CD14-positive monocyte (primary cell): Measurements from ENCODE around the gene SMYD3. TPM values are rescaled to one million over a fixed set of nuclear protein-coding genes. Genes with fewer than 3 reads are reported as not detected.

ENCODE experiments used
- DNase-seq, 3 donors: peaks; one replicate each; pipeline ENCODE4 v3.0.0-alpha.2; 2011 to 2022
- H2AFZ ChIP-seq: 2 replicates; pipeline ENCODE4 v1.6.0; 2012; ENCODE audit warnings: mild to moderate bottlenecking, low read depth, low read length, inconsistent platforms; ENCODE audit not compliant: insufficient read depth, poor library complexity, severe bottlenecking
- H3K27ac ChIP-seq, 2 donors: 1 replicate in 1 of 2; 2 replicates in 1 of 2; pipeline ENCODE4 v1.5.1; 2012 to 2013; ENCODE audit warnings: low read length in 2 of 2, control low read depth in 1 of 2, inconsistent platforms in 1 of 2, low read depth in 1 of 2, mild to moderate bottlenecking in 1 of 2
- H3K27me3 ChIP-seq, 2 donors: one replicate each; pipeline versions ENCODE4 v1.6.0 to v1.6.1; 2011 to 2013; ENCODE audit warnings: low read length in 2 of 2; ENCODE audit not compliant: control insufficient read depth in 2 of 2, insufficient read depth in 2 of 2
- H3K36me3 ChIP-seq, 2 donors: replicated peaks in 1 of 2; 1 replicate in 1 of 2; 2 replicates in 1 of 2; pipeline versions ENCODE4 v1.5.1 to v1.6.1; 2012 to 2013; ENCODE audit warnings: low read length in 2 of 2, control low read depth in 1 of 2, inconsistent platforms in 1 of 2, mild to moderate bottlenecking in 1 of 2; ENCODE audit not compliant: insufficient read depth in 2 of 2, control insufficient read depth in 1 of 2
- H3K4me1 ChIP-seq, 2 donors: 1 replicate in 1 of 2; 2 replicates in 1 of 2; pipeline versions ENCODE4 v1.5.1 to v1.6.1; 2012 to 2013; ENCODE audit warnings: low read length in 2 of 2, control low read depth in 1 of 2, inconsistent platforms in 1 of 2, mild to moderate bottlenecking in 1 of 2, moderate library complexity in 1 of 2; ENCODE audit not compliant: insufficient read depth in 2 of 2, control insufficient read depth in 1 of 2
- H3K4me2 ChIP-seq: replicated peaks from 2 replicates; pipeline ENCODE3; 2012; ENCODE audit warnings: low read length, moderate library complexity, mild to moderate bottlenecking; ENCODE audit not compliant: poor library complexity, severe bottlenecking; ENCODE audit errors: extremely low read depth
- H3K4me3 ChIP-seq, 3 experiments: fragments of 200-600 bp in 1 of 3; sonication (generic) in 1 of 3; replicated peaks in 1 of 3; 1 replicate in 2 of 3; 2 replicates in 1 of 3; pipeline ENCODE4 v1.5.1; 2011 to 2013; ENCODE audit warnings: low read length in 3 of 3, mild to moderate bottlenecking in 3 of 3, control low read depth in 2 of 3, low read depth in 2 of 3, inconsistent platforms in 1 of 3, moderate library complexity in 1 of 3
- H3K79me2 ChIP-seq: 2 replicates; pipeline ENCODE4 v1.6.0; 2012; ENCODE audit warnings: mild to moderate bottlenecking, control low read depth, inconsistent platforms, low read length, moderate library complexity; ENCODE audit not compliant: insufficient read depth
- H3K9ac ChIP-seq: 2 replicates; pipeline ENCODE4 v1.6.0; 2017; ENCODE audit warnings: low read length, mild to moderate bottlenecking; ENCODE audit not compliant: insufficient read depth, poor library complexity, severe bottlenecking
- H3K9me3 ChIP-seq, 2 donors: replicated peaks in 1 of 2; 1 replicate in 1 of 2; 2 replicates in 1 of 2; pipeline versions ENCODE4 v1.5.1 to v1.6.1; 2012 to 2013; ENCODE audit warnings: low read length in 2 of 2, control low read depth in 1 of 2; ENCODE audit not compliant: control insufficient read depth in 1 of 2, insufficient read depth in 1 of 2
- H4K20me1 ChIP-seq: 2 replicates; pipeline ENCODE4 v1.6.0; 2012; ENCODE audit warnings: mild to moderate bottlenecking, low read length, control low read depth, moderate library complexity; ENCODE audit not compliant: insufficient read depth
- H3K27ac Mint-ChIP-seq, 7 donors: one replicate each; pipeline ENCODE4 v1.8.0; 2020; ENCODE audit warnings: mild to moderate bottlenecking in 7 of 7, mixed read lengths in 7 of 7, moderate library complexity in 6 of 7, inconsistent platforms in 2 of 7
- H3K27me3 Mint-ChIP-seq, 3 donors: one replicate each; pipeline ENCODE4 v1.8.0; 2021 to 2022; ENCODE audit warnings: low read depth in 3 of 3, mild to moderate bottlenecking in 3 of 3, mixed read lengths in 3 of 3, moderate library complexity in 3 of 3, inconsistent platforms in 1 of 3
- H3K36me3 Mint-ChIP-seq, 2 donors: one replicate each; pipeline ENCODE4 v1.8.0; 2020; ENCODE audit warnings: mixed read lengths in 2 of 2, inconsistent platforms in 1 of 2, mild to moderate bottlenecking in 1 of 2
- H3K4me1 Mint-ChIP-seq: one replicate; pipeline ENCODE4 v1.8.0; 2020; ENCODE audit warnings: mild to moderate bottlenecking, mixed read lengths
- H3K4me3 Mint-ChIP-seq, 2 donors: one replicate each; pipeline ENCODE4 v1.8.0; 2020; ENCODE audit warnings: mild to moderate bottlenecking in 2 of 2, mixed read lengths in 2 of 2, moderate library complexity in 1 of 2
- H3K9me3 Mint-ChIP-seq, 7 donors: one replicate each; pipeline ENCODE4 v1.8.0; 2020 to 2022; ENCODE audit warnings: mixed read lengths in 7 of 7, mild to moderate bottlenecking in 6 of 7, moderate library complexity in 6 of 7, inconsistent platforms in 2 of 7
- CTCF ChIP-seq: fragments of 200-600 bp; IDR thresholded peaks from one replicate; pipeline ENCODE4 v1.8.0; 2022; ENCODE audit warnings: antibody characterized with exemption, mild to moderate bottlenecking
- WGBS: methylation state at CpG from one replicate; pipeline ENCODE4 v1.1.5; 2013; ENCODE audit warnings: missing lambda C conversion rate; ENCODE audit not compliant: insufficient coverage; 5-methylcytosine and 5-hydroxymethylcytosine counted together
- intact Hi-C, 2 donors: fragments of 100-400 bp; cut with micrococcal nuclease; formaldehyde crosslinking; loops; one replicate each; pipeline versions ENCODE4 v1.15.0 to v1.15.1; 2023
- polyA plus RNA-seq, 3 donors: library from polyadenylated mRNA; depleted of rRNA in 1 of 3; unstranded in 2 of 3; stranded (reverse) in 1 of 3; fragments of 300-500 nt in 2 of 3; fragments of >200 nt in 1 of 3; fragmentation: Illumina TruSeq in 2 of 3; gene quantifications; 1 replicate in 2 of 3; 2 replicates in 1 of 3; pipeline ENCODE4 v1.2.3, GENCODE V29; 2012 to 2021

Gene SMYD3
- polyA plus RNA-seq, 3 donors, result 2.7 to 8.4 (median 4.0) TPM

GRCh38 chr1:246482805-246483568 is 24.1 kb downstream of the SMYD3 start:
- Histone ChIP-seq H3K9ac (no peak overlapping the region), H3K4me1 (no peaks in the 10 kb centered on the region), H3K27me3 (no peaks in the 10 kb centered on the region), H3K79me2 (no peaks in the 10 kb centered on the region), H3K4me2 (no peak overlapping the region), H4K20me1 (no peaks in the 10 kb centered on the region), H3K4me3 (no peak overlapping the region), H3K27ac (no peak overlapping the region), H3K36me3 (no peaks in the 10 kb centered on the region), H3K9me3 (no peaks in the 10 kb centered on the region), H2AFZ (no peak overlapping the region)
- DNase-seq, result no peak
- no peaks in the 10 kb centered on the region for H3K9me3 Mint-ChIP-seq
- H3K4me1 Mint-ChIP-seq, result peaks cover 13% of the 10 kb centered on the region
- H3K27ac Mint-ChIP-seq, result no peak overlapping the region
- H3K27me3 Mint-ChIP-seq, result peaks cover 0 to 2% (median 0%) of the 10 kb centered on the region in 3 donors
- WGBS, result 88% methylated on average over 1 of the region's 4 CpGs
- no peaks in the 10 kb centered on the region for H3K36me3 Mint-ChIP-seq
- intact Hi-C loops, result no loop called here
- no peak for TF ChIP-seq CTCF
- no peak overlapping the region for H3K4me3 Mint-ChIP-seq

GRCh38 chr1:246479061-246479460 is 28.0 kb downstream of the SMYD3 start:
- H3K9me3 ChIP-seq, result no peaks in the 10 kb centered on the region
- Mint-ChIP-seq H3K36me3 (no peaks in the 10 kb centered on the region), H3K9me3 (no peaks in the 10 kb centered on the region), H3K27me3 (no peaks in the 10 kb centered on the region), H3K4me3 (no peak overlapping the region), H3K27ac (no peak overlapping the region), H3K4me1 (peaks cover 13% of the 10 kb centered on the region)
- intact Hi-C loops, result no loop called here
- 91% methylated on average over 1 of the region's 2 CpGs for WGBS
- DNase-seq, result no peak
- H3K36me3 ChIP-seq, result no peaks in the 10 kb centered on the region
- no peaks in the 10 kb centered on the region for H4K20me1 ChIP-seq
- no peaks in the 10 kb centered on the region for H3K79me2 ChIP-seq
- H3K9ac ChIP-seq, result no peak overlapping the region
- H3K27ac ChIP-seq, result no peak overlapping the region
- no peak for TF ChIP-seq CTCF
- no peaks in the 10 kb centered on the region for H3K4me1 ChIP-seq
- no peak overlapping the region for H3K4me3 ChIP-seq
- no peaks in the 10 kb centered on the region for H3K27me3 ChIP-seq
- H2AFZ ChIP-seq, result no peak overlapping the region
- H3K4me2 ChIP-seq, result no peak overlapping the region
